ENCODE results near the gene HMG20A. TPM values are rescaled to one million over a fixed set of nuclear protein-coding genes. Genes with fewer than 3 reads are reported as not detected.

HMG20A gene
- polyA plus RNA-seq, 12 donors, result 45.5 to 66.5 (median 55.8) TPM; not detected in 1

DNA sequence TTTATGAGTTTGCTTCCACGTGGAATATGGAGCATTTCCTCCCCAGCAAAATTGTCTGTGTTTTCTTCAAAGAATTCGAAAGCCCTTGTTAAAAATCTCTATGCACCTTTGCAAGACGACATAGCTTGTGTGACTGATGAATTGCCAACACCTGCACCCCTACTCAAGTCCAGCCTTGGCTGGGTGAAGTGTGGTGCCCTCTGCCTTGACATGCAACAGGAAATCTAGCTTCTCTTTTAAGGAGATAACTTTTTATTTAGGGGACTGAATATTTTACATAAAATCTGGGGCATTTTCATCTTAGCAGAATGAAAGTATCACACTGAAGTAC, 647 bp downstream of the HMG20A start:
- DNase-seq, result no peak

DNA sequence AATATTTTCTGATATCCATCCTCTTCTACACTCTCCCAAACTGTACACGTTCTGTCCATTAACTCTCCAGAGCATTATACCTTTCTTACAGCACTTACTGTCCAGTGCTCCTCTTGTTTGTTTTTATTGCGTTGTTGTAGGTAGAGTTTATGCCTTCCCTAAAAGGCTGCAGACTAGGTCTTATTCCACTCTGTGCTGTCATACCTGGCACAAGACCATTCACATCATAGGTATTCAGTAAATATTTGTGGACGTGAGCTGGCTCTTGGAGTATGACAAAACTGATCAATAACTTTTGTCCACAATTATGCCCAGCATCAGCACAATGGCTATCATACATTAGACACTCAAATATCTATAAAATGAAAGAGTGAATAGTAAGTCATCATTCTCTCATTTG, 4.4 kb downstream of the HMG20A start:
- no peak for DNase-seq

DNA sequence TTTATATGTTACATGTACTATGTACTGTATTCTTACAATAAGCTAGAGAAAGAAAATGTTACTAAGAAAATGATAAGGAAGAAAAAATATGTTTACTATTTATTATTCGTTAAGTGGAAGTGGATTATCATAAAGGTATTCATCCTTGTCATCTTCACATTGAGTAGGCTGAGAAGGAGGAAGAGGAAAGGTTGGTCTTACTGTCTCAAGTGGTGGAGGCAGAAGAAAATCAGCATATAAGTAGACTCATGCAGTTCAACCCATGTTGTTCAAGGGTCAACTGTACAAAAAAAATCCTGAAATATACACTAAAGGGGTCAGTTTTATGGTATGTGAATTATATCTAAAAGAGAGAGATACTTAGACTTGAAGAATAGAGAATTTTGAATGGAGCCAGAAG, 5.7 kb downstream of the HMG20A start:
- DNase-seq, result no peak

DNA sequence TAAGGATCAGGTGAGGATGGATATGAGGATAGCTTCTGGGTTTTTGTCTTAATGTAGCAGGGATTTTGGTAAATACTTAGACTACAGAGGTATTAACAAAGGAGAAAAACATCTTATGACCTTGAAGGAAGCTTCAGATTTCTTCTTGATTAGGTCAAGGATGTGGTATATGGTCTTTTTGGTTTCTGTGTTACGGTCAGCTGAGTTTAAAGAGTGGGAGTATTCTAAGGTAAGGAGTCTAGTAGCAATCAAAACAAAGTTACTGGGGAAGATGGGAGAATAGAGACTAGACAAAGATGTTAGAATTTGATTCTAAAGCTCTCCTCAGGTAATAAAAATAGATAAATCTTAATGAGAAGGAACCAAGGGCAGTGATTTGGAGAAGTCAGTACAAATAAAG, 6.2 kb downstream of the HMG20A start:
- no peak for DNase-seq

DNA sequence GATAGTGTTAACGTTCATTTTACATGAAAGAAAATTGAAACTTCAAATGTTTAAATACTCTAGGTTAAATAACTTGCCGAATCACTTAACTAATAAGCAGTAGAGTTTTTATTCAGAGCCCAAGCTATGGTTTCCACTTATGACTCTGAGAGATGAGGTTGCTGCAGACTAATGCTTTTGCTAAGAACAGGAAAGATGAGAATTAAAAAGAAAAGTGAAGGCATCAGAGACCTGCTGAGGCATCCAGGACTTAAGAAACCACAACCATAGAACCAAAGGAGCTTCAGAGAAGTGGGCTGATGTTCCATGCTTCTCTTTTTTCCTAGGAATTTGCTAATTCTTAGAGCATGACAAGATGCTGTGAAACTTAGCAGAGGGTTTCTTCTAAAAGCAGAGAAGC, 9.5 kb downstream of the HMG20A start:
- no peak for DNase-seq

DNA sequence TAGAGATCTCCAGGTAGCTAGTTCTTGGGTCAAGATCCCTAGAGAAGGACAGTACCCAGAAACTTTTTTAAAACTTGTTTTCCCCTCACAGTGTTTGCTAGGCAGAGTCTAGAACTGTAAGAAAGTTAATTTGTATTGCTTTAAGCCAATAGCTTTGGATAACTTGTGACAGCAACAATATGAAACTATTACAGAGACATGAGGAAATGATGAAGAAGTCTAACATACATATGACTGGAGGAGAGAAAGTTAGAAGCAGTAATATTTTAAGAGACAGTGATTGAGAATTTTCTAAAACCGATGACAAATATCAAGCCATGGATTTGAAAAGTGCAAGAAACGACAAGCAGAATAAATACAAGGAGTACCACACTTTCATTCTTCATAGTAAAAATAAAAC, 10.0 kb downstream of the HMG20A start:
- no peak for DNase-seq

DNA sequence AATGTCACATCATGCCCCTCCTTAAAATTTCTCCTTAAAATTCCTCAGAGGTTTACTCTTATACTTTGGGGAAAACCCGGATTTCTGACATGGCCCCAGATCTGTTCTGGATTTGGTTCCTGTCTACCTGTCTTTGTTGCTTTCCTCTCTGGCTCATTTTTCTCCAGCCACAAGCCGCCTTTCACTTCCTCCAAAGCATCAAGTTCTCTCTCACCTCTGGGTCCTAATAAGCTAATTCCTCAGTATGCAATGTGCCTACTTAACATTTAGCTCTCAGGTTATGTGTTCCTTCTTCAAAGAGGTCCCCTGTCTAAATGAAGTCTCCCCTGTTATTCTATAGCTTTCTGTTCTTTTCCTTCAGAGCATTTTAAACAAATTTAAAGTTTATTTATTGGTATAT, 16.1 kb downstream of the HMG20A start:
- no peak for DNase-seq

DNA sequence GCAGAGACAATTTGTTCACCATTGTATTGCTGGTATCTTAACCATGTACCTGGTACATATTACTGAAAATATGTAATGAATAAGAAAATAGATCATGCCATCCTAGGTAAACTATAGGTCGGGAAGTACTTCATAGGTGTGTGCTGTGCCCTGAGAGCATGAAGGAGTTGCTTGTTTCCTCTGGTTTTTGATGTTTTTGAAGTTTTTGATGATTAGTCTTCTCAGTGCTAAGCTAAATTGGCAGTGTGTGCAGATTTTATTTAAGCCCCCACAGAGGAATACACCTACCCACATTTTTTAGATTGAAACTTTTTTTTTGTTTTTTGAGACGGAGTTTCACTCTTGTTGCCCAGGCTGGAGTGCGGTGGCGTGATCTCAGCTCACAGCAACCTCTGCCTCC, 16.6 kb downstream of the HMG20A start:
- no peak for DNase-seq

DNA sequence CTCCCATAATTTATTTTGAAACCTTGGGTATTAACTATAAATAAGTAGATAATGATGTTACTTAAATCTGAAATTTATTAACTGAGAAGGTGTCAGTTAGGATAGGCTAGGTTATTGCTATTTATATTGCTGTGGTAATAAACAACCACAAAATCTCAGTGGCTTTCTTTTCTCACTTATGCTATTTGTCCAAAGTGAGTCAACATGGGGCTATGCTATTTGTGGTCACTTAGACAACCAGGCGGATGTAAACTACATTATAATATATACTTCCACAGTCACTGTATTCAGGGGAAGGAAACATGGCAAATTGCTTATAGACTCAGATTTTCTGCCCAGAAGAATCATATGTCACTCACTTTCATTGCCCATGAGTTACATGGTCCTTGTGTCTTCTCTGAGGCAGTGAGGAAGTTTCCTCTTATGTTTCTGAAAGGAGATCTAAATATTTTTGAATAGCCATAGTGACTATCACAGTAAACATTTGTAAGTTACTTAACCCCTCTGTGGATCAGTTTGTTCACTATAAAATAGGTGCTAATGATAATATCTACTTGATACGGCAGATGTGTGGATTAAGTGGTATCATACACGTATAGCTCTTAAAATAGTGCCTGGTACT, 19.8 kb downstream of the HMG20A start:
- DNase-seq, result no peak

DNA sequence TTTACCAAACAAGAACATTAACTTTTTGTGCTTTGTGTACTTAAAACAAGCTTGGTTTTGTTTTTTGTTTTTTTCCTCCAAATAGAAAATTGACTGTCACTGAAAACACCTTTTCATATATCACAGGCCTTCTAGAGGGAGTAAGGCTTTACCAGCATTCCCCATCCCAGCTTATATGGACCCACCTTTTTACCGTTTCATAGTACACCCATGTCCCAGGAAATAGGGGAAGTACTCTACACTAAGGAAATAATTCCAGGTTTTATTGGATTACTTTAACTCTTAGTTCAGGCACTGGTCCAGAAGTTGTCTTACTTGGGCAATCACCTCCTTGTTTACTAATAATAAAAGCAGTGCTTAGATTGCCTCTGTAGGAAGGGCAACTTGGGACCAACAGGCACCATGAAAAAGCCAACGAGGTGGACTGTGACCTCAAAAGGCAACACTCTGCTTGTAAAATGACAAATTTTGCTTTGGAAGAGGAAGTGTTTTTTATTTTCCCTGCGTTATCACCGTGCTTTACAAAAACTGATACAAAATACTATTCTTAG, 26.2 kb downstream of the HMG20A start:
- DNase-seq, result no peak

DNA sequence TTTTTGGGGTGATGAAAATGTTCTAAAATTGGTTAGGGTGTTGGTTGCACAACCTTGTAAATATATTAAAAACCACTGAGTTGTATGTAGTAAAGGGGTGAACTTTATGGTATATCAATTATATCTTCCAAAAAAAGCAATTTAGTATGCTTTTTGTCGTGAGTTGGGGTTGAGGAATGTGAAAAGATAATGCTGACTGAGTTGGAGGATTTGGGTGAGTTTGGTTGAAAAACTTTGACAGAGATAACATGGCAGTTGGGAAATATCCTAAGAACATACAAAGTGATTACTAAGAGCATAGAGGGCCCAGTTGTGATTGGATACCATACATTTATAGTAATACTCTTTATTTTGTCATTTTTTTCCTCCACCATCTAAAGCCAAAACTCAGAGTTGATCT, 33.6 kb downstream of the HMG20A start:
- no peak for DNase-seq

DNA sequence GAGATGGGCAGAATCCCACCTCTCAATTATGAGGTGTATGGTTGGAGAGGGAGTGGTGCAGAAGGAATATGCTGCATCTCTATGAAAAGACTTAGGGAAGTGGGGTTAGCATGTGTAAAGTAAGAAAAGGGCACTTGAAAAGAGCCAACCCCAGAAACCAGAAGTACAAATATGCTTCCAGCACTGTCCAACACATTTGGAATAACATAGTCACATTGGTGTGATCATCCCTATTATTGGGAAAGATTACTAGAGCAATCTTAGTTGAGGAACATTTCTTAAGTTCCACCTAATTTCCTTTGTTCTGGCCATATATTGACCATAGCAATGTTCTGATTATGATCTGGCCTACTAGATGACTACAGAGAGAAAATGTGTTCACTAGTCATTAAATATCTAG, 34.3 kb downstream of the HMG20A start:
- DNase-seq, result no peak

DNA sequence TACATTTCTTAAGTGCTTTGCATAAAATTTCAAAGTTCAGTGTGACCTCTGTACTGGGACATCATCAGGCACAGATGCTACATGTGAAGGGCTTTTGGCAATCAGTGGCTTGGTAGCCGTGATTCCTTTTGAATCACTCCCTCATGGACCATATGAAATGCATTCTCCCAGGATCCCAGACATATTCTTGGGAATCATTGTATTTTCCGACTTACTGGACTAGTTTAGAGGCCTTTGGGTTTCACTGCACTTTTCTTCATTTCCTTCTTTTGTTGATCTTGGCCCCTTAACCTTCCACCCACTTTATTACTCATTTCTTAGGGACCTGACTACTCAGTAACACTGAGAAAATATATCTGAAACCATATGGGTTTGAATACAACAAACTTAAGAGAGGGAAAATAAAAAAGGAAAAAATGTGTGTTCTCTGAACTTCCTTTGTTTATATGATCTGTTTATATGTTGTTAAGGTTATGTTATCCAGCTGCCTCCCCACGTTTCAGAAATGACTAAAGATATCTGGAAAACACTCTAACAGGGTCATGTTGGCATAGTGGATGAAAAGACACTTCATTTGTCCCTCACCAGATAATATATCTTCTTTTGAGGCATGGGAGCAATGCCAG, 35.1 kb downstream of the HMG20A start:
- DNase-seq, result peak; percentile 57

DNA sequence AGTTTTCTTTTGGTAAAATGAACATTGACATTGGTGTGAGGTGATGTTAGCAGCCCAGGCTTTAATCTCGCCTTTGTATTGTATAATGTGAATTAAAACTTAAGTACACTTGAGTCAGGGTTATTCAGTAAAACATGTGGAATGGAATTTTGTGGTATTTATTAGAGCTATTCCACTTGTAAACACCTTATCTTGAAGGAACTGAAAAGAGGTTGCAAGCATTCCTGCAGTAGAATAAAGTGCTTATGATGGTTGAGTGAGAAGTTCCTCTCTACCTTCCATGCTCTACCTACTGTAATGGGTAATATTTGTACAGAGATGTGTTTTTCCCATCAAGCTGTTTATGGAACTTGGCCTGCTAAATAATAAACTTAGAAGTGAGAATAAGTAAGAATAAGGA, 36.1 kb downstream of the HMG20A start:
- no peak for DNase-seq

DNA sequence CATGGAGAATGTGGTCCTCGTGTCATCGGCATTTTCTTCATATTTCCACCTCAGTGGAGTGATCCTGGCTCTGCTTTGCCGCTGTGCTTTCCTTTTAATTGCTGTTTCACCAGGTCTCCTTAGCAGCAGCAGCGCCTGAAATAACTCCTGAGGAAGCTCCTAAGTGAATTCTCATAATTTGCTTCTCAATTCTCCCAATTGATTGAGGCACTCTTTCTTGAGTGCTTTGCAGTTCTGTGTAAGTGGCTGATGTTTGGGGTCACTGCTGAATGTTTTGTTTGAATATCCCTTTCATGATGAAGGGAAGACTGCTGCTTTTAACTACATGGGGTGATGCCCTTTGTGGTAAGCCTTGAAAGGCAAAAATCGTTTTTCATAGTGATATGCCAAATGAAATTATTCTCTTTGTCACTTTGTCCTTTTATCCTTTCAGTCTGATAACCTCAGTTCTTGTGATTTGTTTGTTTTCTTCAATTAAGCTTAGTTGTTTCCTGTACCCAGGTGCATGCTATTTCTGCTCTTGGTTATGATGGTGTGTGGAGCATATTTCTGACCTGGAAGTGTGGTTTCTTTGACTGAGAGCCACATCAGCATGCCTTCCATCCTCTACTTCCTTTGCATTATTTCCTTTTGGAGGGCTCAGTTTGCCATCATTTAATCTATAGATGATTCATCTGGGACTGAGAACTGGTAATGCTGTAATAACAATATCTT, 36.7 kb downstream of the HMG20A start:
- no peak for DNase-seq

DNA sequence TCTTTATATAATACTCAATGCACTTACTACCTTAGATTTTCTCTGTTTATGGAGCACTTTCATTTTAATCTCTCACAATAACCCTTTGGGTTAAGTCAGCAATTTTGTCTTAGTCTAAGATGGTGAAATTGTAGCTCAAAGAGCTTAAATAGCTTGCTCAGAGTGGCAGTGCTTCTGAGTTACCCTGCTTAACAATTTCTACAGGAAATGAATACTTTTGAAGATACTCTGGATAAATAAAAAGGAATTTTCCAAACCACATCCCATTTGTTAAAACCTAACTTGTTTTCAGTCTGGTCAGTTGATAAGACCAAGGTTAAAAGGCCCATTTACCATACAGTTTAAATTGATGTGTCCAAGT, 37.2 kb downstream of the HMG20A start:
- no peak for DNase-seq

DNA sequence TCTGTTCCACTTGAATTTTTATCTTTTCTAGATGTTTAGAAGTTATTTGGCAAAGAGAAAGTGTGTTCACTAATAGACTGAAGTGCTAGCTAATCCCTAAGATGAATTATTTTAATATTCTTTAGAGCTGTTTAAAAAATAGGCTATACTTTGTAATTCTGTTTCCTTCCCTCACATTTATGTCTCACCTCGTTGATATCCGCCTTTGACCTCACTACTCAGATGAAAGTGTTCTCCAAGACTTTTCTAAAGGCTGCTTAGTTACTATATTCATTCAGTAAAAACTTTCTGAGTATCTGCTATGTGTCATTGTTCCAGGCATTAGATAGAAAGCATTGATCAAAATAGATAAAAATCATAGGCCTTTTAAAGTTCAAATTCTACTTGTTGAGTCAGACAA, 38.3 kb downstream of the HMG20A start:
- DNase-seq, result no peak

DNA sequence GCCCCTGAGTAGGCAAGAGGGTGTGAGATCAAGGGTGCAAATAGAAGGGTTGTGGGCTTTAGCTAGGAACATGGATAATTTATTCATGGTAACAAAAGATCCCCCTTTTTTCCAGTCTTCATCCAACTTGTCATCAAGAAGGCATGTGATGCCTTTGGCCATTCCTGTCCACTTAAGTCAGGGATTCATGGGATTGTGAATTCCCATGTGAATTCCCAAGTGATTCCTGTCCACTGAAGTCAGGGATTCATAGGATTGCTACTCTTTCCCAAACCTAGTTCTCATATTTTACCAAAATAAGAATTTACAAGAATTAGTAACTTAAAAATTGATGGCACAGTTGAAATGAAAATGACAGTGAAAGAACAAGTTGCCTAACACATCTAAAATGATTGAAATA, 40.8 kb downstream of the HMG20A start:
- no peak for DNase-seq

DNA sequence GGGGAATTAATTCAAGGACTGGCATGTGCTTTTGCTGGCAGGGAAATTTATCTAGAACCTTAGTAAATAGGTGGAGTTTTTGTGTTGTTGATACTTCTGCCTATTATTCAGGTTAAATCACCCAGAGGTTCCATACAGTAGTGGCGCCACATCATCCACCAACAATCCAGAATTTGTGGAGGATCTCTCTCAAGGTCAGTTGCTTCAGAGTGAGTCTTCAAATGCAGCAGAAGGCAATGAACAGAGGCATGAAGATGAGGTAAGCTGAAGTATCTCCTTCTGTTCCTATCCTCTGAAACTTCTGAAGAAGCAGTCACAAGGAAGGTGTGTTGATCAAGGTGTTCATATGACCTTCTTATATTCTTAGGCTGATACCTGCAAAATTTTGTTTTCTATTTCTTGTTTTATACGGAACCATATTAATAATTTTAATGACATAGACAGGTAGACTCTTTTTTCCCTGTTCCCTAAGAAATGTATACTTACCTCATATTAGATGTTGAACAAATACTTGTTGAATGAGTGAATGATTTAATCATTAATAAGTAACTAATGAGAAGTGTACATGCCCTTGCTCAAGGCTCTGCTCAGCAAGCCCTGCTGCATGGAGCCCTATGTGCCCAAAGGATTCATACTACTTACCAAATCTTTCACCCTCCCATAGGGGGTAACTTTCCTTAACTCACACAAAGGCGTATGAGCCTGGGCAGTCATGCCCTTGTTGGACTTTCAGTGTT, 43.6 kb downstream of the HMG20A start:
- no peak for DNase-seq

DNA sequence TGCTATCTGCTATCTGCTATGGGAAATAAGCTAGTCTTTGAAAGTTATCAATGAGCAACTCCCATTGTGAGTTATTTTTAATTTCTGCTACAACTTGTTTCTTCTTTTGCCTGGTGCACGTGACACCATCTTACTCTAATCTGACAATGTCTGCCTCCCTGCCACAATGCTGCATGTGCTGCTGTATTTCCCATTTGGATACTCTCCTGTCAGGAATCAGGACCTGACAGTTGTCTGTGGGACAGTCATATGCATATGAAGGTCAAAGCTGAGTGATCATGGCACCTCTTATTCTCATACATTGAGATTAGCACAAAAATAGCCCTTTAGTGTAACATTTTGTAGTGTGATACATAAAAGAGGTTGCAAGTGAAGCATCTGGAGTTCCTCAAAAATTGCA, 45.8 kb downstream of the HMG20A start:
- no peak for DNase-seq

DNA sequence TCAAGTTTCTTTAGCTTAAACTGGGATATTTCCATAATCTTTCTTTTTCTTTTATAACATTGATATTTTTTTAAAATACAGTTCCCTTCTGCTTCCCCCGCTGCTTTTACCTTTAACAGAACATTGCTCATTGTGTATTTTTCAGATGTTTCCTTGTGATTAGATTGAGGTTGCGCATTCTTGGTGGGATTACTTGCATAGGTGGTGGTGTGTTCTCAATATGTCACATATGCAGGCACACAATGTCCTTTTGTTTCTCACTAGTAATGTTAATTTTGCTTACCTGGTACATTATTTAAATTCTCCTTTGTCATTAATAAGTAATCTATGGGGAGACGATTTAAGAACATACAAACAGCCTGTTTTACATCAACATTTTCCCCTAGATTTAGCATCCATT, 48.2 kb downstream of the HMG20A start:
- no peak for DNase-seq

DNA sequence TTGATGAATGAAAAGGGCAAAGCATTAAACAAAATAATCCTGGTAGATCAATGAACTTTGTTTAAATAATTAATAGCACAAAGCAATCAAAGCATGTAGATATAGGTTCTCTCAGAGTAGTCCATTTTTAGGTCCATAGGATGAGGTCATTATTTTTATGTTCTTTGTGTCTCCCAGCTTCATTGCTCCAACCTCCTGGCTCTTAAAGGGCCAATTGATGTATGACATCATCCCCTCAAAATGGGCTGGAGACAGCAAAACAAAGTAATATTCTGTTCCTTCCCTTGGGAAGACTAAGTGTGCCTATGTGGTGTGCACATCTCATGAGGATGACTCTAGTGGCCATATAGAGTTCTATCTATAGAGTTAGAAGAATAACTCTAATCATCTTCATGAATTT, 49.5 kb downstream of the HMG20A start:
- DNase-seq, result no peak

DNA sequence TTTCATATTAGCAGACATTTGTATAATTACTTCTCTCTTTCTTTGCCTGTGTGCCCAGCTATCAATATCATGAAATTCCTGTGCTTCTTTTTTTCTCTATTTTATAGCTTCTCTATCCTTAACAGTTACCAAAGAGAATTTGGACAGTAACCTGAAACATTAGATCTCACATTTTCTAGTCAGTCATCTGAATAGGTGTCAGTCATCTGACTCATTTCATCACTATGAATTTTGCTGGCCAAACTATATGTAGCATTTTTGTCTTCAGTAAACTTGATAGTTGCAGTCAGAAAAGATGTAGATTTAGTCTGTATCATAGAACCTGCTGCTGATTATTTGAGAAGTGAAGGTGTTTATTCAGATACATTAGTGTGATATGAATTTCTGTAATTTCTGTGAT, 52.6 kb downstream of the HMG20A start:
- DNase-seq, result no peak

Measured in muscle of arm (tissue), 12 donors.